ENCODE results near the gene SMIM38. TPM values are rescaled to one million over a fixed set of nuclear protein-coding genes. Genes with fewer than 3 reads are reported as not detected.

The SMIM38 gene
- total RNA-seq, 1 donor from 2014 or later, result not detected

- intact Hi-C loops (cut with micrococcal nuclease), result no loop called here
- Histone ChIP-seq H3K27ac (replicated peaks) (peak overlapping the region; percentile 46), H3K9me3 (replicated peaks) (peaks cover 13% of the 10 kb centered on the region), H3K4me1 (peaks cover 42% of the 10 kb centered on the region), H3K36me3 (no peaks in the 10 kb centered on the region), H3K4me3 (no peak overlapping the region), H3K27me3 (ENCODE audit: low read depth) (no peaks in the 10 kb centered on the region)
- DNase-seq, result no peak
- TF ChIP-seq, protein P1, sequence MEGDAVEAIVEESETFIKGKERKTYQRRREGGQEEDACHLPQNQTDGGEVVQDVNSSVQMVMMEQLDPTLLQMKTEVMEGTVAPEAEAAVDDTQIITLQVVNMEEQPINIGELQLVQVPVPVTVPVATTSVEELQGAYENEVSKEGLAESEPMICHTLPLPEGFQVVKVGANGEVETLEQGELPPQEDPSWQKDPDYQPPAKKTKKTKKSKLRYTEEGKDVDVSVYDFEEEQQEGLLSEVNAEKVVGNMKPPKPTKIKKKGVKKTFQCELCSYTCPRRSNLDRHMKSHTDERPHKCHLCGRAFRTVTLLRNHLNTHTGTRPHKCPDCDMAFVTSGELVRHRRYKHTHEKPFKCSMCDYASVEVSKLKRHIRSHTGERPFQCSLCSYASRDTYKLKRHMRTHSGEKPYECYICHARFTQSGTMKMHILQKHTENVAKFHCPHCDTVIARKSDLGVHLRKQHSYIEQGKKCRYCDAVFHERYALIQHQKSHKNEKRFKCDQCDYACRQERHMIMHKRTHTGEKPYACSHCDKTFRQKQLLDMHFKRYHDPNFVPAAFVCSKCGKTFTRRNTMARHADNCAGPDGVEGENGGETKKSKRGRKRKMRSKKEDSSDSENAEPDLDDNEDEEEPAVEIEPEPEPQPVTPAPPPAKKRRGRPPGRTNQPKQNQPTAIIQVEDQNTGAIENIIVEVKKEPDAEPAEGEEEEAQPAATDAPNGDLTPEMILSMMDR (IDR thresholded peaks at IDR 0.05; ENCODE audit: borderline replicate concordance), result no peak
Measured at GRCh38 chr11:69151836-69152235, 3.9 kb upstream of the SMIM38 start.

DNA sequence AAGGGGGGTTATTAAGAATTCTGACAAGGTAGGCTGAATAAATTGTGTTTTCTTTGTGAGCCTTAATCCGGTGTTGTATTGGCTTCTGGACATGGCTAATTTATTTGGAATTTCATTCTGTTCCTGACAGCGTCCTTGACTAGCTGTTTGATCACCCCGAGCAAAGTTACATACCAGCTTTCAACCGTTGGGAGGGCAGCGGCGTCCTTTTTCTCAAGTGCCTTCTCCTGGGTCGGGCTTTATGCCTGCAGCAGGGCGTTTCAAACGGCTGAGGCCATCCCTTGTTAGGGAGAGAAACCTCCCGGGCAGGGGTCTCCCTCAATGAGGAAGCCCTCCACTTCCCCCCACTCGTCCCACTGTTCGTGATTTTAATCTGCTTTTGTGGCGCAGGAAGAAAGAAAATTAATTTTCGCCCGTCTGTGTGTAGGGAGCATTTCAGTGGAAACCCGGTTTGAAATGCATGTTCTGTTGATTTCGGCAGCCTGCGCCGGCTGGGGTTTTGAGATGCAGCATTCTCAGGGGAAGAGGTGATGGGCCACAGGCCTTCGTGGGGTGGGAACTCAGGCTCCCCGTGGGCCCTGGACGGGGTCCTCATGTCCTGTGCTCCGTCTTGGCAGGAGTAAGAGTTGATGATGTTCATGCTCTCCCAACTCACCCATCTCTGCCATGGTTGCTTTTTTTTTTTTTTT, 2.9 kb upstream of the SMIM38 start:
- H3K4me3 ChIP-seq, result peak overlapping the region; percentile 11
- H3K27me3 ChIP-seq (ENCODE audit: low read depth), result no peaks in the 10 kb centered on the region
- intact Hi-C loops (cut with micrococcal nuclease), result no loop called here
- peaks cover 5% of the 10 kb centered on the region for H3K9me3 ChIP-seq (replicated peaks)
- peaks cover 53% of the 10 kb centered on the region for H3K4me1 ChIP-seq
- TF ChIP-seq, protein P1 (IDR thresholded peaks at IDR 0.05; ENCODE audit: borderline replicate concordance), result no peak
- no peaks in the 10 kb centered on the region for H3K36me3 ChIP-seq
- no peak for DNase-seq
- H3K27ac ChIP-seq (replicated peaks), result peak overlapping the region; percentile 60

- no peak overlapping the region for H3K4me3 ChIP-seq
- H3K27me3 ChIP-seq (ENCODE audit: low read depth), result no peaks in the 10 kb centered on the region
- peaks cover 5% of the 10 kb centered on the region for H3K9me3 ChIP-seq (replicated peaks)
- intact Hi-C loops (cut with micrococcal nuclease), result no loop called here
- DNase-seq, result no peak
- peak overlapping the region; percentile 60 for H3K27ac ChIP-seq (replicated peaks)
- peaks cover 58% of the 10 kb centered on the region for H3K4me1 ChIP-seq
- no peaks in the 10 kb centered on the region for H3K36me3 ChIP-seq
- TF ChIP-seq, protein P1 (IDR thresholded peaks at IDR 0.05; ENCODE audit: borderline replicate concordance), result no peak
Measured at GRCh38 chr11:69153661-69154060, 2.1 kb upstream of the SMIM38 start.

DNA sequence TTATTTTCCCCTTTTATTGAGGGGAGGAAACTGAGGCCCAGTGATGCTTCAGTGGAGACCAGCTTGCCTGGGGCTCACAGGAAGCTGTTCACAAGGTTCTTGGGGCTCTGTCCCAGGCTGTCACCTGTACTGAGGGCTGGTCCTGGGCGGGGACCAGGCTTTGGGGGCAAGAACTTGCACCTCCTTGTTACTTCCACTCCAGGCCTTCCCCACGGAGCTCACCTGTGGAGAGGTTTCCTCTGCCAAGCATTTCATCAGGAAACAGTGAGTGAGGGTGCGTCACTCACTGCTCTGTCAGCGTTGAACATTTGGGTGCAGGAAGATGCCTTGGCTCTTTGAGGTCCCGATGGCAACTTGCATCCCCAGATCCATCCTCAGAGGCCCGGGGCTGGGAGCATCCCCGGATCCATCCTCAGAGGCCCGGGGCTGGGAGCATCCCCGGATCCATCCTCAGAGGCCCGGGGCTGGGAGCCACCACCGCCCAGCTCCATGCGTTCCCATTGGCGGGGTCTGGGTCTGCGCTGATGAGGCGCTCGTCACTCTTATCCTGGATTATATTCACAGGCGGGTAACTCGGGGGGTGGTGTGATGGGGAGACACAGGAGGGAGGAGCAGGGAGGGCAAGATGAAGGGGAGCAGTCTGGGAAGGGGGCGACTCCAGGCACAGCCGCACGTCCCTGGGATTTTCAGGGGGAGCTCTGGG, 1.4 kb upstream of the SMIM38 start:
- DNase-seq, result no peak
- H3K9me3 ChIP-seq (replicated peaks), result peaks cover 5% of the 10 kb centered on the region
- no peaks in the 10 kb centered on the region for H3K27me3 ChIP-seq (ENCODE audit: low read depth)
- TF ChIP-seq, protein P1 (IDR thresholded peaks at IDR 0.05; ENCODE audit: borderline replicate concordance), result no peak
- no peaks in the 10 kb centered on the region for H3K36me3 ChIP-seq
- H3K27ac ChIP-seq (replicated peaks), result peak overlapping the region; percentile 71
- intact Hi-C loops (cut with micrococcal nuclease), result no loop called here
- H3K4me1 ChIP-seq, result peaks cover 58% of the 10 kb centered on the region
- H3K4me3 ChIP-seq, result no peak overlapping the region

GRCh38 chr11:69154938-69155301, 815 bp upstream of the SMIM38 start:
- H3K36me3 ChIP-seq, result no peaks in the 10 kb centered on the region
- no peak overlapping the region for H3K4me3 ChIP-seq
- intact Hi-C loops (cut with micrococcal nuclease), result no loop called here
- H3K27me3 ChIP-seq (ENCODE audit: low read depth), result no peaks in the 10 kb centered on the region
- no peak for DNase-seq
- H3K27ac ChIP-seq (replicated peaks), result peak overlapping the region; percentile 71
- peaks cover 58% of the 10 kb centered on the region for H3K4me1 ChIP-seq
- TF ChIP-seq, protein P1 (IDR thresholded peaks at IDR 0.05; ENCODE audit: borderline replicate concordance), result no peak
- H3K9me3 ChIP-seq (replicated peaks), result peaks cover 5% of the 10 kb centered on the region

All from left ventricle myocardium inferior (tissue), 1 donor.